HG02763 (cell line): ENCODE results near the gene TRIM33.
A peak's percentile ranks its signal among the peaks of the same experiment; 100 is the strongest.
"Not testable (repeated sequence)": the region's sequence is repeated elsewhere in the genome, so short reads cannot be mapped to it uniquely, and the experiment has no call there.

Experiments used
- ATAC-seq: cut with Tn5 transposase; IDR thresholded peaks from one replicate; pipeline ENCODE4 v1.9.1; 2021; ENCODE audit warnings: mild to moderate bottlenecking, moderate library complexity; ENCODE audit not compliant: unreplicated experiment

Gene TRIM33

GRCh38 chr1:114363230-114363629 is 147.8 kb downstream of the TRIM33 start:
- ATAC-seq, result not testable (repeated sequence)

- no peak for ATAC-seq
Measured at GRCh38 chr1:114359791-114360190, 151.2 kb downstream of the TRIM33 start.

- ATAC-seq, result no peak
Measured at GRCh38 chr1:114355240-114355639, 155.8 kb downstream of the TRIM33 start.

- ATAC-seq, result no peak
Measured at GRCh38 chr1:114353262-114353661, 157.7 kb downstream of the TRIM33 start.

GRCh38 chr1:114352797-114353196 is 158.2 kb downstream of the TRIM33 start:
- no peak for ATAC-seq

GRCh38 chr1:114350731-114351445 is 160.1 kb downstream of the TRIM33 start:
- ATAC-seq, result no peak

GRCh38 chr1:114349891-114350605 is 161.0 kb downstream of the TRIM33 start:
- no peak for ATAC-seq

- ATAC-seq, result no peak
Measured at GRCh38 chr1:114347431-114348209, 163.4 kb downstream of the TRIM33 start.

- ATAC-seq, result peak; percentile 99
Measured at GRCh38 chr1:114346480-114347029, 164.4 kb downstream of the TRIM33 start.

- ATAC-seq, result peak; percentile 14
Measured at GRCh38 chr1:114345930-114346479, 165.0 kb downstream of the TRIM33 start.

- ATAC-seq, result no peak
Measured at GRCh38 chr1:114344656-114345055, 166.3 kb downstream of the TRIM33 start.
